ENCODE measurements around the gene IL17REL.

DNA sequence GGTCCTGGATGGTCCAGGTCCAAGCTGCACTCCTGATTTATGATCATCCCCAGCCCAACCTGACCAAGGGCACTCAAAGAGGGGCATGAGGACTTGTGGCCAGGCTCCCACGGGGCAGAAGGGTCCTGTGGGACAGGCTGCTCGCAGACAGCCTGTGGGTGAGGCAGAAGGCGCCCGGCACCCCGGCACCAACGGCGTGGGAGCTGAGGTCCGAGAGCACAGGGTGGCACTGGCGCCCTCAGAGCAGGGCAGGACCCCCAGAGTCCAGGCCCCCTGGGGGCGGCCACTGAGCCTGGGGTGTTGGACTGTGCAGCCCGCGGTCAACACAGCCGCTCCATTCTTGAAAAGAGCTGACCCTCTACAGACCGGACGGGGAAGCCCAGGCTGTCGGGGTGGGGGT, 3.3 kb downstream of the IL17REL start:
- TF ChIP-seq GATA3 (IDR thresholded peaks at IDR 0.05; ENCODE audit: low read depth, low read length) (no peak), GATA2 (IDR thresholded peaks at IDR 0.05; ENCODE audit: low read depth, low read length) (no peak)

Data from SH-SY5Y (cell line).